Measurements from ENCODE around the gene RNLS.

The RNLS gene

GRCh38 chr10:88254091-88254490 lies 329.0 kb downstream of the RNLS start:
- no peak overlapping the region for H3K27ac ChIP-seq (ENCODE audit: low read depth, low read length)
- no peaks in the 10 kb centered on the region for H3K9me3 ChIP-seq (ENCODE audit: control insufficient read depth, insufficient read depth, low read length)
- H3K27me3 ChIP-seq (ENCODE audit: control insufficient read depth, insufficient read depth, low read length), result no peaks in the 10 kb centered on the region
- H3K9ac ChIP-seq (ENCODE audit: low read depth, low read length), result no peak overlapping the region
- H3K4me1 ChIP-seq (ENCODE audit: control insufficient read depth, insufficient read depth, low read length), result no peaks in the 10 kb centered on the region
- no peak overlapping the region for H3K4me3 ChIP-seq (ENCODE audit: low read depth, low read length)
- no peaks in the 10 kb centered on the region for H3K36me3 ChIP-seq (ENCODE audit: control insufficient read depth, insufficient read depth, low read length)

GRCh38 chr10:88253622-88254021 lies 329.5 kb downstream of the RNLS start:
- H3K9me3 ChIP-seq (ENCODE audit: control insufficient read depth, insufficient read depth, low read length), result no peaks in the 10 kb centered on the region
- H3K36me3 ChIP-seq (ENCODE audit: control insufficient read depth, insufficient read depth, low read length), result no peaks in the 10 kb centered on the region
- no peak overlapping the region for H3K4me3 ChIP-seq (ENCODE audit: low read depth, low read length)
- no peak overlapping the region for H3K27ac ChIP-seq (ENCODE audit: low read depth, low read length)
- no peak overlapping the region for H3K9ac ChIP-seq (ENCODE audit: low read depth, low read length)
- no peaks in the 10 kb centered on the region for H3K4me1 ChIP-seq (ENCODE audit: control insufficient read depth, insufficient read depth, low read length)
- H3K27me3 ChIP-seq (ENCODE audit: control insufficient read depth, insufficient read depth, low read length), result no peaks in the 10 kb centered on the region

DNA sequence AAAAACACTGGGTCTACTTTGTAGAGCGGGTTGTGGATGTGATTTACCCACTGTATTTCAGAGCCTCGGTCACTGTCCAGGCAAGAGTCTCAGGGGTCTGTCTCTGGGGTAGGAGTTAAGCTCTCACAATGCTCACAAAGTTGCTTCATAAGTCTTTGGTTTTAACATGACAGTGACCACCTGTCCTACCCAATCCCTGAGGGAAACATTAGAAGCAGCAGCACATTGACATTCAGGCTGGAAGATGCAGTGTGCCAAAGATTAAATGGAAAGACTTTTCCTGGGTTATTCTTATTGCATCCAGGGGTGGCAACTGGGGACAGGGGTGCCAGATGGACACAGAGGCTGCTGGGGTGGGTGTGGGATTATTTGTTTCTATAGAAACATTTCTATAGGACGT lies 330.0 kb downstream of the RNLS start:
- Histone ChIP-seq H3K4me3 (ENCODE audit: low read depth, low read length) (no peak overlapping the region), H3K27ac (ENCODE audit: low read depth, low read length) (no peak overlapping the region)

DNA sequence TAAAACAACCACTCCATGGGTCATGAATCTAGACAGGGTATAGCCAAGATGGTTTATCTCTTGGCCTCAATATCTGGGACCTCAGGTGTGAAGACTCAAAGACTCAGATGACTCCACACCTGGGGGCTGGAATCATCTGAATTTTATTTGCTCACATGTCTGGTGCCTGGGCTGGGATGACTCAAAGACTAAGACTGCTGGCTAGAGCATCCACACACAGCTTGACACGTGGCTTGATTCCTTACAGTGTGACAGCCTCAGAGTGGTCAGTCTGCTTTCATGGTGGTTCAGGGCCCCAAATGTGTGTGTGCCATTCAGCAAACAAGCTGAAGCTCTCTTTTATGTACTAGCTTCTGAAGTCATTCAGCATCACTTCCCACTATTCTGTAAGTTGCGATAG lies 333.7 kb downstream of the RNLS start:
- H3K4me1 ChIP-seq (ENCODE audit: control insufficient read depth, insufficient read depth, low read length), result no peaks in the 10 kb centered on the region
- no peaks in the 10 kb centered on the region for H3K36me3 ChIP-seq (ENCODE audit: control insufficient read depth, insufficient read depth, low read length)
- no peak overlapping the region for H3K27ac ChIP-seq (ENCODE audit: low read depth, low read length)
- no peak overlapping the region for H3K4me3 ChIP-seq (ENCODE audit: low read depth, low read length)
- H3K9ac ChIP-seq (ENCODE audit: low read depth, low read length), result no peak overlapping the region
- no peaks in the 10 kb centered on the region for H3K27me3 ChIP-seq (ENCODE audit: control insufficient read depth, insufficient read depth, low read length)
- H3K9me3 ChIP-seq (ENCODE audit: control insufficient read depth, insufficient read depth, low read length), result no peaks in the 10 kb centered on the region

More for the DNA sequence above, 330.0 kb downstream of the RNLS start:
- no peak overlapping the region for H3K9ac ChIP-seq (ENCODE audit: low read depth, low read length)
- no peaks in the 10 kb centered on the region for H3K27me3 ChIP-seq (ENCODE audit: control insufficient read depth, insufficient read depth, low read length)
- H3K4me1 ChIP-seq (ENCODE audit: control insufficient read depth, insufficient read depth, low read length), result no peaks in the 10 kb centered on the region
- no peaks in the 10 kb centered on the region for H3K36me3 ChIP-seq (ENCODE audit: control insufficient read depth, insufficient read depth, low read length)
- H3K9me3 ChIP-seq (ENCODE audit: control insufficient read depth, insufficient read depth, low read length), result no peaks in the 10 kb centered on the region

- H3K27ac ChIP-seq (ENCODE audit: low read depth, low read length), result no peak overlapping the region
- no peaks in the 10 kb centered on the region for H3K9me3 ChIP-seq (ENCODE audit: control insufficient read depth, insufficient read depth, low read length)
- no peaks in the 10 kb centered on the region for H3K36me3 ChIP-seq (ENCODE audit: control insufficient read depth, insufficient read depth, low read length)
- H3K4me3 ChIP-seq (ENCODE audit: low read depth, low read length), result no peak overlapping the region
- H3K27me3 ChIP-seq (ENCODE audit: control insufficient read depth, insufficient read depth, low read length), result no peaks in the 10 kb centered on the region
- H3K4me1 ChIP-seq (ENCODE audit: control insufficient read depth, insufficient read depth, low read length), result no peaks in the 10 kb centered on the region
- H3K9ac ChIP-seq (ENCODE audit: low read depth, low read length), result no peak overlapping the region
Observed at GRCh38 chr10:88246675-88247074, 336.4 kb downstream of the RNLS start.

GRCh38 chr10:88245974-88246511 lies 337.1 kb downstream of the RNLS start:
- Histone ChIP-seq H3K36me3 (ENCODE audit: control insufficient read depth, insufficient read depth, low read length) (no peaks in the 10 kb centered on the region), H3K4me1 (ENCODE audit: control insufficient read depth, insufficient read depth, low read length) (no peaks in the 10 kb centered on the region), H3K27ac (ENCODE audit: low read depth, low read length) (no peak overlapping the region), H3K9ac (ENCODE audit: low read depth, low read length) (no peak overlapping the region), H3K27me3 (ENCODE audit: control insufficient read depth, insufficient read depth, low read length) (no peaks in the 10 kb centered on the region), H3K4me3 (ENCODE audit: low read depth, low read length) (no peak overlapping the region), H3K9me3 (ENCODE audit: control insufficient read depth, insufficient read depth, low read length) (no peaks in the 10 kb centered on the region)

DNA sequence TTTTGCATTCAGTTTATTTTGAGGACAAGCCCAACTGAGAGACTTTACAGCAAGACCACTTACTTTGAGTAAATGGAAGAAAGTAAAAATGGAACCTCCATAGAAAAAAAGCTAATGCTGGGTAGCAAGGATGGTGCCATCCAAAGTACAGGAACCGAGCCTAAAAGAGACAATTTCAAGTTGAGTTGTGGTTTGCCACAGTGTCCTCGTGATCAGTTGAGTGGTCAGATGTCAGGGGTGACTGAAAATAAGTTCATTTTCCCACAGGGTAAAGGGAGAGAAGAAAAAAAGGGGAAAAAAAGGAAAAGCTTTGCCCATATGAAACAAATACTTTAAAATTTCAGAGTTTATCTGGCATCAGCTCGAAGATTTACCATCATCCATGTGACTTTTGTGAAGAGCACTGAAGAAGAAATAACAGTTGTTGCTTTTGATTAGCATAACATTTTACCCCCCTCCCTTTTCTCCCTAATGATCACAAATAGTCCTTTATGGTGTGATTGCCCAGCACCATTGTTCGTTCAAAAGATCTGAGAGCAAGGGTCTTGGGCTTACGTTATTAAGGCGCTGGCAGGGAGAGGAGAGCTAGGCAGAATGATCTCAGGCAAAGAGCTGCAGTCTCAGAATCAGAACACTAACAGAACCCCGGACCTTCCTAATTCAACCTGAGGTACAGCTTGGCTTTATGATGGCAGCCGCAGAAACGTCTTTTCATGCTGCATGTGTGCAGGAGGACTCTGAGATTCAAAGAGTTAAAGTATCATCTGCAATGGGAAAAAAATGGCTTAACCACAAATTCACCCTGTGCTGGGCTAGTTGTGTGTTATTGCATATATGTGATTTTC lies 338.1 kb downstream of the RNLS start:
- no peaks in the 10 kb centered on the region for H3K36me3 ChIP-seq (ENCODE audit: control insufficient read depth, insufficient read depth, low read length)
- H3K4me3 ChIP-seq (ENCODE audit: low read depth, low read length), result no peak overlapping the region
- no peaks in the 10 kb centered on the region for H3K27me3 ChIP-seq (ENCODE audit: control insufficient read depth, insufficient read depth, low read length)

GRCh38 chr10:88243836-88244730 lies 339.0 kb downstream of the RNLS start:
- Histone ChIP-seq H3K4me1 (ENCODE audit: control insufficient read depth, insufficient read depth, low read length) (no peaks in the 10 kb centered on the region), H3K9me3 (ENCODE audit: control insufficient read depth, insufficient read depth, low read length) (no peaks in the 10 kb centered on the region), H3K27ac (ENCODE audit: low read depth, low read length) (no peak overlapping the region), H3K27me3 (ENCODE audit: control insufficient read depth, insufficient read depth, low read length) (no peaks in the 10 kb centered on the region), H3K36me3 (ENCODE audit: control insufficient read depth, insufficient read depth, low read length) (no peaks in the 10 kb centered on the region), H3K9ac (ENCODE audit: low read depth, low read length) (no peak overlapping the region), H3K4me3 (ENCODE audit: low read depth, low read length) (no peak overlapping the region)

More for the DNA sequence above, 338.1 kb downstream of the RNLS start:
- Histone ChIP-seq H3K9ac (ENCODE audit: low read depth, low read length) (no peak overlapping the region), H3K9me3 (ENCODE audit: control insufficient read depth, insufficient read depth, low read length) (no peaks in the 10 kb centered on the region), H3K4me1 (ENCODE audit: control insufficient read depth, insufficient read depth, low read length) (no peaks in the 10 kb centered on the region), H3K27ac (ENCODE audit: low read depth, low read length) (no peak overlapping the region)

- no peak overlapping the region for H3K27ac ChIP-seq (ENCODE audit: low read depth, low read length)
Observed at GRCh38 chr10:88243202-88243744, 339.8 kb downstream of the RNLS start.

GRCh38 chr10:88241501-88241900 lies 341.6 kb downstream of the RNLS start:
- no peaks in the 10 kb centered on the region for H3K4me1 ChIP-seq (ENCODE audit: control insufficient read depth, insufficient read depth, low read length)
- H3K4me3 ChIP-seq (ENCODE audit: low read depth, low read length), result no peak overlapping the region
- no peaks in the 10 kb centered on the region for H3K36me3 ChIP-seq (ENCODE audit: control insufficient read depth, insufficient read depth, low read length)
- no peaks in the 10 kb centered on the region for H3K27me3 ChIP-seq (ENCODE audit: control insufficient read depth, insufficient read depth, low read length)
- no peak overlapping the region for H3K9ac ChIP-seq (ENCODE audit: low read depth, low read length)
- no peak overlapping the region for H3K27ac ChIP-seq (ENCODE audit: low read depth, low read length)
- no peaks in the 10 kb centered on the region for H3K9me3 ChIP-seq (ENCODE audit: control insufficient read depth, insufficient read depth, low read length)

More at GRCh38 chr10:88243202-88243744, 339.8 kb downstream of the RNLS start:
- Histone ChIP-seq H3K36me3 (ENCODE audit: control insufficient read depth, insufficient read depth, low read length) (no peaks in the 10 kb centered on the region), H3K4me1 (ENCODE audit: control insufficient read depth, insufficient read depth, low read length) (no peaks in the 10 kb centered on the region), H3K4me3 (ENCODE audit: low read depth, low read length) (no peak overlapping the region), H3K27me3 (ENCODE audit: control insufficient read depth, insufficient read depth, low read length) (no peaks in the 10 kb centered on the region), H3K9ac (ENCODE audit: low read depth, low read length) (no peak overlapping the region), H3K9me3 (ENCODE audit: control insufficient read depth, insufficient read depth, low read length) (no peaks in the 10 kb centered on the region)

All from HUES48 (cell line).